GM18861 (cell line): Measurements from ENCODE around the gene PPP1CC.
A peak's percentile ranks its signal among the peaks of the same experiment; 100 is the strongest.

Source experiments
- ATAC-seq: cut with Tn5 transposase; IDR thresholded peaks from one replicate; pipeline ENCODE4 v1.9.1; 2021; ENCODE audit not compliant: unreplicated experiment

The PPP1CC gene

GRCh38 chr12:110689281-110690126 is 53.2 kb downstream of the PPP1CC start:
- peak; percentile 37 for ATAC-seq

- no peak for ATAC-seq
These were observed 54.0 kb downstream of the PPP1CC start, which contains the start of gene HVCN1 for GRCh38 chr12:110688446-110689280. TSS of gene HVCN1 (minus strand) at chr12:110689115. CDS start at chr12:110683245, 5,870 bp downstream.

GRCh38 chr12:110687396-110688169 is 55.1 kb downstream of the PPP1CC start:
- no peak for ATAC-seq

GRCh38 chr12:110686294-110686903 is 56.3 kb downstream of the PPP1CC start:
- ATAC-seq: no peak

- no peak for ATAC-seq
These were observed 58.3 kb downstream of the PPP1CC start for GRCh38 chr12:110684312-110684836.

- ATAC-seq: no peak
These were observed 58.8 kb downstream of the PPP1CC start for GRCh38 chr12:110683888-110684287.

GRCh38 chr12:110680032-110680431 is 62.7 kb downstream of the PPP1CC start:
- no peak for ATAC-seq

- no peak for ATAC-seq
These were observed 63.5 kb downstream of the PPP1CC start for GRCh38 chr12:110679201-110679600.

- no peak for ATAC-seq
These were observed 64.7 kb downstream of the PPP1CC start for GRCh38 chr12:110677982-110678381.

- ATAC-seq: peak; percentile 72
These were observed 65.3 kb downstream of the PPP1CC start for GRCh38 chr12:110677206-110677911.

- no peak for ATAC-seq
These were observed 66.5 kb downstream of the PPP1CC start for GRCh38 chr12:110676171-110676570.

GRCh38 chr12:110670161-110670701 is 72.5 kb downstream of the PPP1CC start:
- ATAC-seq: peak; percentile 51
